Measurements from ENCODE around the gene RNF213.

Gene RNF213

DNA sequence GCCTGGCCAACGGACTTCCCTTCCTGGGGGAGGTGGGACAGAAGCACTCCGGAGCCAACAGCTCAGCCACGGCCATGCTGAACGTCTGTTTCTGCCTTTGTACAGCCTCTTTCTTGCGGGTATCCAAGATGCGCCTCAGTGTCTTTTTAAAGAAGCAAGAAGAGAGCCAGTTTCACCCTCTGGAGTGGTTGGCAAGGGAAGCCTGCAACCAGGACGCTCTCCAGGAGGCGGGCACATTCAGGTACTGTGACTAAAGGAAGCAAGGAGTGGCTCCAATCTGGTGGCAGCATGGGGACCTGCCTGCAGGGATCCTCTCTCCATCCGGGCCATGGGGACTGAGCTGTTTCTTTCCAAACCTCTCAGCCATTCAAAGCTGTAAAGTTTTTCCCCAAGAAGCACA is 93.7 kb downstream of the RNF213 start:
- Histone ChIP-seq H3K4me3 (ENCODE audit: low read depth in 1 of 2, low read length in 1 of 2) (no peak overlapping the region), H3K9me3 (no peaks in the 10 kb centered on the region), H3K4me1 (ENCODE audit: control insufficient read depth in 1 of 2, insufficient read depth in 1 of 2, low read depth in 1 of 2, low read length in 1 of 2) (no peaks in the 10 kb centered on the region), H3K36me3 (peaks cover 98% of the 10 kb centered on the region), H3K27me3 (no peaks in the 10 kb centered on the region), H3K27ac (no peak overlapping the region)
- TF ChIP-seq, protein P1, sequence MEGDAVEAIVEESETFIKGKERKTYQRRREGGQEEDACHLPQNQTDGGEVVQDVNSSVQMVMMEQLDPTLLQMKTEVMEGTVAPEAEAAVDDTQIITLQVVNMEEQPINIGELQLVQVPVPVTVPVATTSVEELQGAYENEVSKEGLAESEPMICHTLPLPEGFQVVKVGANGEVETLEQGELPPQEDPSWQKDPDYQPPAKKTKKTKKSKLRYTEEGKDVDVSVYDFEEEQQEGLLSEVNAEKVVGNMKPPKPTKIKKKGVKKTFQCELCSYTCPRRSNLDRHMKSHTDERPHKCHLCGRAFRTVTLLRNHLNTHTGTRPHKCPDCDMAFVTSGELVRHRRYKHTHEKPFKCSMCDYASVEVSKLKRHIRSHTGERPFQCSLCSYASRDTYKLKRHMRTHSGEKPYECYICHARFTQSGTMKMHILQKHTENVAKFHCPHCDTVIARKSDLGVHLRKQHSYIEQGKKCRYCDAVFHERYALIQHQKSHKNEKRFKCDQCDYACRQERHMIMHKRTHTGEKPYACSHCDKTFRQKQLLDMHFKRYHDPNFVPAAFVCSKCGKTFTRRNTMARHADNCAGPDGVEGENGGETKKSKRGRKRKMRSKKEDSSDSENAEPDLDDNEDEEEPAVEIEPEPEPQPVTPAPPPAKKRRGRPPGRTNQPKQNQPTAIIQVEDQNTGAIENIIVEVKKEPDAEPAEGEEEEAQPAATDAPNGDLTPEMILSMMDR (IDR thresholded peaks at IDR 0.05), result no peak

DNA sequence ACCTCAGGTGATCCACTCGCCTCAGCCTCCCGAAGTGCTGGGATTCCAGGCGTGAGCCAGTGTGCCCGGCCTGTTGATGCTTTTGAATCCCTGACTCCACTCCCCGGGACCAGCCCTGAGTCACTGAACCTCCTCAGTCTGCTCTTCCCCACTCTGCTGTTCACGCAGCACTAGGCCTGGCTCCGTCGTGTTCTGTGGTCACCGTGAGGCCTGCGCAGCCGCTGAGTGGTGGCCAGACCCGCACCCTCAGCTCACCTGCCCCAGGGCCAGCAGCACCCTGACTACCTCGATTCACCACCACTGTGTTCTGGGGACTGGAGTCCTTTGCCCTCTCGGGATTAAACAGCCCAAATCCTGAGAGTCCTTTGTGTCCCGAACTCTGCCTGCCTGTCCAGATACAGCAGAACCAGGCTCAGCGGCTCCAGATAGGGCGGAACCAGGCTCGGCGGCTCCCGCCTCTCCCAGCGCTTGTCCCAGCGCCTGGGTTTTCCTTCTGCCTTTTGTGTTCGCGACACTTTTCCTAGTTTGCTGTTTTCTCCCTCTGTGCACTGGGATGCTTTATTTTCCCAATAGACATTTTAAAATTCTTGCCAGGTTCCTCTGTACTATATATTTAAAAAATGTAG is 95.7 kb downstream of the RNF213 start:
- Histone ChIP-seq H3K27ac (no peak overlapping the region), H3K36me3 (peaks cover 97% of the 10 kb centered on the region), H3K4me3 (ENCODE audit: low read depth in 1 of 2, low read length in 1 of 2) (no peak overlapping the region), H3K9me3 (no peaks in the 10 kb centered on the region), H3K27me3 (no peaks in the 10 kb centered on the region), H3K4me1 (ENCODE audit: control insufficient read depth in 1 of 2, insufficient read depth in 1 of 2, low read depth in 1 of 2, low read length in 1 of 2) (no peaks in the 10 kb centered on the region)
- TF ChIP-seq, protein P1 (IDR thresholded peaks at IDR 0.05), result no peak

DNA sequence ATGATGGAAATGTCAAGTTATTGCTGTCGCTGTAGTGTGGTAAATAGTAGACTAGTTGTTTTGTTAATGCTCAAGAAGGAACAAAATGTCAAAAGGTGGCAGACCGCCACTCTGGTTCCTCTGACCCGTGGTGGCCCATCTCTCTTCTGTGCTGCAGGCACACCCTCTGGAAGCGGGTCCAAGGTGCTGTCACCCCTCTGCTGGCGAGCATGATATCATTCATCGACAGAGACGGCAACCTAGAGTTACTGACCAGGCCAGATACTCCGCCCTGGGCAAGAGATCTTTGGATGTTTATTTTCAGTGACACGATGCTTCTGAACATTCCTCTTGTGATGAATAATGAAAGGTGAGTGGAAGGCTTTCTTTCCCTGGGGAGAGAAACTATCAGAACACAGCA is 97.5 kb downstream of the RNF213 start:
- Histone ChIP-seq H3K4me3 (ENCODE audit: low read depth in 1 of 2, low read length in 1 of 2) (no peak overlapping the region), H3K9me3 (no peaks in the 10 kb centered on the region), H3K27me3 (no peaks in the 10 kb centered on the region), H3K4me1 (ENCODE audit: control insufficient read depth in 1 of 2, insufficient read depth in 1 of 2, low read depth in 1 of 2, low read length in 1 of 2) (no peaks in the 10 kb centered on the region), H3K36me3 (peaks cover 97% of the 10 kb centered on the region), H3K27ac (no peak overlapping the region)
- TF ChIP-seq, protein P1 (IDR thresholded peaks at IDR 0.05), result no peak

DNA sequence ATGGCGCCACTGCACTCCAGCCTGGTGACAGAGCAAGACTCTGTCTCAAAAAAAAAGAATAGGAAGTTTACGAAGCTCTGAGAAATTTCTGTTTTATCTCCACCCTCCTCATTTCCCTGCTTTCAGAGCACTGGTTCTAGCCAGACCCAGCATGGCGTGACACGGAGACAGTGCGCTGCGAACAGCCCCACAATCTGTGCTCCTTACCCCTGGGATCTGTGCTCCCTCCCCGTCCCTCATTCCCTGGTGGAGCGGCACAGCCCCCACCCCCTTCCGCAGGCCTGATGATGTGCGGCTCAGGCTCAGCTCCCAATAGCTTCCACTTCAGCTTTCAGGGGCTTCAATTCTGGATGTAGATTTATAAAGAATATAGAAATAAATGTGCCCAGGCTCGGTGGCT is 98.2 kb downstream of the RNF213 start:
- Histone ChIP-seq H3K27ac (no peak overlapping the region), H3K4me3 (ENCODE audit: low read depth in 1 of 2, low read length in 1 of 2) (no peak overlapping the region), H3K36me3 (peaks cover 97% of the 10 kb centered on the region), H3K9me3 (no peaks in the 10 kb centered on the region), H3K4me1 (ENCODE audit: control insufficient read depth in 1 of 2, insufficient read depth in 1 of 2, low read depth in 1 of 2, low read length in 1 of 2) (no peaks in the 10 kb centered on the region), H3K27me3 (no peaks in the 10 kb centered on the region)
- TF ChIP-seq, protein P1 (IDR thresholded peaks at IDR 0.05), result no peak

DNA sequence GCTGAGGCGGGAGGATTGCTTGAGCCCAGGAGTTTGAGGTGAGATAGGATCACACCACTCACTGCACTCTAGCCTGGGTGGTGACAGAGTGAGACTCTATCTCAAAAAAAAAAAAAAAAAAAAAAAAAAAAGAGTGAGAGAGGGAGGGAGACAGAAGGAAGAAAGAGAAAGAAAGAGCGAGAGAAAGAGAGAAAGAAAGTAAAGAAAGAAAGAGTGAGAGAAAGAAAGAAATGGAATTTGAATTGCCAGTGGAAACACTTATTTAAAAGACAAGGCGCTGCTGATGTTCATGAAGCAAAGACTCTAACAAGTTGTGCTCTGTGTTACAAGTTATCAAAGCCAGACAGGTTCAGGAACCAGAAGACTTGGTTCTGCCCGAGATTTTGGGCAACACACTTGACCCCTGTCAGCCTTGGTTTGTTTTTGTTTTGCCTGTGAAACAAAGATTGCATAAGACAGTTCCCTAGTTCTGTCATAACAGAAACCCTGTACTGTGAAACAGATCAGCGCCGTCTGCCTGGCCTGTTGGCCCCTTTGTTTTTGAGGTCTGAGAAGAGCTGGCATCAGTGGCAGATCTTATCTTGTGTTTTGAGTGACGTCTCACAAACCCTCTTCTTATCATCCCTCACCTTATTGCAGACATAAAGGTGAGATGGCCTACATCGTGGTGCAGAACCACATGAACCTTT is 98.9 kb downstream of the RNF213 start:
- Histone ChIP-seq H3K36me3 (peaks cover 97% of the 10 kb centered on the region), H3K4me3 (ENCODE audit: low read depth in 1 of 2, low read length in 1 of 2) (no peak overlapping the region), H3K27me3 (no peaks in the 10 kb centered on the region), H3K4me1 (ENCODE audit: control insufficient read depth in 1 of 2, insufficient read depth in 1 of 2, low read depth in 1 of 2, low read length in 1 of 2) (no peaks in the 10 kb centered on the region), H3K27ac (peak overlapping the region; percentile 25), H3K9me3 (no peaks in the 10 kb centered on the region)
- TF ChIP-seq, protein P1 (IDR thresholded peaks at IDR 0.05), result no peak
